Fibroblast of lung (primary cell): ENCODE data around the gene PRDX1. TPM values are rescaled to one million over a fixed set of nuclear protein-coding genes. Genes with fewer than 3 reads are reported as not detected.

ENCODE experiments used
- DNase-seq, 2 donors: peaks; one replicate each; pipeline versions ENCODE4 v3.0.0 to v3.0.0-alpha.2; 2010; ENCODE audit warnings: low read depth in 2 of 2
- H2AFZ ChIP-seq: 2 replicates; pipeline ENCODE4 v1.5.1; 2012; ENCODE audit warnings: low read length, control low read depth, inconsistent platforms
- H3K27ac ChIP-seq: 2 replicates; pipeline ENCODE4 v1.5.1; 2011; ENCODE audit warnings: low read length, control low read depth; ENCODE audit not compliant: insufficient read depth
- H3K27me3 ChIP-seq: 2 replicates; pipeline ENCODE4 v1.5.1; 2011; ENCODE audit warnings: mild to moderate bottlenecking, low read length; ENCODE audit not compliant: control insufficient read depth, insufficient read depth
- H3K36me3 ChIP-seq: 2 replicates; pipeline ENCODE4 v1.5.1; 2011; ENCODE audit warnings: low read length; ENCODE audit not compliant: control insufficient read depth, insufficient read depth
- H3K4me1 ChIP-seq: 2 replicates; pipeline ENCODE4 v1.5.1; 2011; ENCODE audit warnings: low read length; ENCODE audit not compliant: control insufficient read depth, insufficient read depth; ENCODE audit errors: extremely low read depth
- H3K4me2 ChIP-seq: 2 replicates; pipeline ENCODE4 v1.5.1; 2011; ENCODE audit warnings: low read length, control low read depth; ENCODE audit not compliant: insufficient read depth; ENCODE audit errors: extremely low read depth
- H3K4me3 ChIP-seq, 4 experiments: fragments of 200-600 bp in 1 of 4; sonication (generic) in 1 of 4; replicated peaks in 1 of 4; 2 replicates each; pipeline ENCODE4 v1.5.1; 2011 to 2016; ENCODE audit warnings: low read length in 4 of 4, low read depth in 3 of 4, mild to moderate bottlenecking in 3 of 4, control low read depth in 2 of 4, inconsistent platforms in 1 of 4, mixed read lengths in 1 of 4; ENCODE audit not compliant: insufficient read depth in 1 of 4; ENCODE audit errors: control extremely low read depth in 1 of 4
- H3K79me2 ChIP-seq: 2 replicates; pipeline ENCODE4 v1.5.1; 2012; ENCODE audit warnings: mild to moderate bottlenecking, low read length, inconsistent platforms; ENCODE audit not compliant: control insufficient read depth, insufficient read depth
- H3K9ac ChIP-seq: 2 replicates; pipeline ENCODE4 v1.5.1; 2011; ENCODE audit warnings: mild to moderate bottlenecking, low read length, control low read depth; ENCODE audit not compliant: insufficient read depth
- H3K9me3 ChIP-seq: 2 replicates; pipeline ENCODE4 v1.5.1; 2012; ENCODE audit warnings: low read depth, low read length; ENCODE audit not compliant: control insufficient read depth, insufficient read depth
- H4K20me1 ChIP-seq: 2 replicates; pipeline ENCODE4 v1.5.1; 2011; ENCODE audit warnings: low read length; ENCODE audit not compliant: control insufficient read depth, insufficient read depth; ENCODE audit errors: extremely low read depth
- EZH2 ChIP-seq: IDR thresholded peaks from 2 replicates; pipeline ENCODE4 v1.5.1; 2012; ENCODE audit warnings: low read length, control low read depth, mild to moderate bottlenecking; ENCODE audit errors: missing control alignments
- polyA plus RNA-seq, 2 donors: library from polyadenylated mRNA; depleted of rRNA in 1 of 2; stranded (reverse) in 1 of 2; unstranded in 1 of 2; fragments of >200 nt; gene quantifications; 2 replicates each; pipeline ENCODE4 v1.2.1, GENCODE V29; 2011 to 2012; ENCODE audit warnings: missing spikeins in 1 of 2
- total RNA-seq: library from RNA; depleted of rRNA; stranded (reverse); fragments of >200 nt; gene quantifications from 2 replicates; pipeline ENCODE4 v1.2.1, GENCODE V29; 2014
- TF ChIP-seq, protein P1 (sequence below), 2 donors: IDR thresholded peaks in 1 of 2; conservative IDR thresholded peaks in 1 of 2; 1 replicate in 1 of 2; 2 replicates in 1 of 2; pipeline ENCODE4 v1.5.1; 2011 to 2012; ENCODE audit warnings: low read length in 2 of 2, control low read depth in 1 of 2, inconsistent platforms in 1 of 2, low read depth in 1 of 2, mild to moderate bottlenecking in 1 of 2

PRDX1 gene
- total and polyA plus RNA-seq, 2 donors (not counting 1 experiment from before 2014, with no cell fraction given), result 420 to 789 TPM

DNA sequence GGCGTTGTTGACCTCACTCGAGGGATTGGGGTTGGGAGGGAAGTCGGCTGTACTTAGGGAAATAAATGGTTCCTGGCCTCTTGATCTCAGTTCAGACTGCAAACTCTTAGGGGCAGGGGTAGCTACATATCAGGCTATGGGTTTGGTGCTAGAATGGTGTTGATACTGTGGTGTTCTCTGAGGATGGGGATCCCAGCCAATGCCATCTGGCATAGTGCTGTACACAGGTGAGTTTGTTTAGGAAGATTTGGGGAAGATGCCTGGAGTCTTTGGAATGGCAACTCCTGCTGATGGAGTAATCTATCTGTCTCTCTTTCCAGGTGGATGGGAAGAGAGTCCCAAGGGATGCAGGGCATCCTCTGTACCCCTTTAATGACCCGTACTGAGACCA lies 47.9 kb upstream of the PRDX1 start:
- Histone ChIP-seq H3K36me3 (peaks cover 7% of the 10 kb centered on the region), H3K4me2 (no peak overlapping the region), H3K4me1 (no peaks in the 10 kb centered on the region), H3K4me3 (no peak overlapping the region), H3K79me2 (no peaks in the 10 kb centered on the region), H3K9me3 (no peaks in the 10 kb centered on the region), H3K9ac (no peak overlapping the region), H3K27ac (no peak overlapping the region), H4K20me1 (no peaks in the 10 kb centered on the region), H2AFZ (no peak overlapping the region), H3K27me3 (no peaks in the 10 kb centered on the region)
- TF ChIP-seq, protein P1, sequence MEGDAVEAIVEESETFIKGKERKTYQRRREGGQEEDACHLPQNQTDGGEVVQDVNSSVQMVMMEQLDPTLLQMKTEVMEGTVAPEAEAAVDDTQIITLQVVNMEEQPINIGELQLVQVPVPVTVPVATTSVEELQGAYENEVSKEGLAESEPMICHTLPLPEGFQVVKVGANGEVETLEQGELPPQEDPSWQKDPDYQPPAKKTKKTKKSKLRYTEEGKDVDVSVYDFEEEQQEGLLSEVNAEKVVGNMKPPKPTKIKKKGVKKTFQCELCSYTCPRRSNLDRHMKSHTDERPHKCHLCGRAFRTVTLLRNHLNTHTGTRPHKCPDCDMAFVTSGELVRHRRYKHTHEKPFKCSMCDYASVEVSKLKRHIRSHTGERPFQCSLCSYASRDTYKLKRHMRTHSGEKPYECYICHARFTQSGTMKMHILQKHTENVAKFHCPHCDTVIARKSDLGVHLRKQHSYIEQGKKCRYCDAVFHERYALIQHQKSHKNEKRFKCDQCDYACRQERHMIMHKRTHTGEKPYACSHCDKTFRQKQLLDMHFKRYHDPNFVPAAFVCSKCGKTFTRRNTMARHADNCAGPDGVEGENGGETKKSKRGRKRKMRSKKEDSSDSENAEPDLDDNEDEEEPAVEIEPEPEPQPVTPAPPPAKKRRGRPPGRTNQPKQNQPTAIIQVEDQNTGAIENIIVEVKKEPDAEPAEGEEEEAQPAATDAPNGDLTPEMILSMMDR (conservative IDR thresholded peaks at IDR 0.05 in 1 of 2, IDR thresholded peaks at IDR 0.05 in 1 of 2; ENCODE audit: low read depth in 1 of 2, low read length in 2 of 2), result no peak
- no peak for TF ChIP-seq EZH2
- DNase-seq, result no peak

DNA sequence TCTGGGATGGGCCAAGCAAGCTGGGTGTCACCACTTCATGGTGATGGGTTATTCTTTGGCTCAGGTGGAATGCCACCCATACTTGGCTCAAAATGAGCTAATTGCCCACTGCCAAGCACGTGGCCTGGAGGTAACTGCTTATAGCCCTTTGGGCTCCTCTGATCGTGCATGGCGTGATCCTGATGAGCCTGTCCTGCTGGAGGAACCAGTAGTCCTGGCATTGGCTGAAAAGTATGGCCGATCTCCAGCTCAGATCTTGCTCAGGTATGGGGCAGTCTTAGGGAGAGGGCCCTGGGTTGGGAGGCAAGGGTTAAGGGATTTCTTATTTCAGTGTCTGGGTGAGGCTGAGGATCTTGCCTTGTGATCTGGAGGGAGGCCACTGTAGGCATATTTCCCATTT lies 46.7 kb upstream of the PRDX1 start:
- H3K4me3 ChIP-seq, result no peak overlapping the region
- no peaks in the 10 kb centered on the region for H4K20me1 ChIP-seq
- H3K9me3 ChIP-seq, result no peaks in the 10 kb centered on the region
- no peaks in the 10 kb centered on the region for H3K79me2 ChIP-seq
- H2AFZ ChIP-seq, result no peak overlapping the region
- H3K27ac ChIP-seq, result no peak overlapping the region
- no peaks in the 10 kb centered on the region for H3K27me3 ChIP-seq
- no peaks in the 10 kb centered on the region for H3K4me1 ChIP-seq
- H3K9ac ChIP-seq, result no peak overlapping the region
- no peak for DNase-seq
- peaks cover 9% of the 10 kb centered on the region for H3K36me3 ChIP-seq
- TF ChIP-seq, protein P1 (conservative IDR thresholded peaks at IDR 0.05 in 1 of 2, IDR thresholded peaks at IDR 0.05 in 1 of 2; ENCODE audit: low read depth in 1 of 2, low read length in 2 of 2), result no peak
- TF ChIP-seq EZH2, result no peak
- H3K4me2 ChIP-seq, result no peak overlapping the region

DNA sequence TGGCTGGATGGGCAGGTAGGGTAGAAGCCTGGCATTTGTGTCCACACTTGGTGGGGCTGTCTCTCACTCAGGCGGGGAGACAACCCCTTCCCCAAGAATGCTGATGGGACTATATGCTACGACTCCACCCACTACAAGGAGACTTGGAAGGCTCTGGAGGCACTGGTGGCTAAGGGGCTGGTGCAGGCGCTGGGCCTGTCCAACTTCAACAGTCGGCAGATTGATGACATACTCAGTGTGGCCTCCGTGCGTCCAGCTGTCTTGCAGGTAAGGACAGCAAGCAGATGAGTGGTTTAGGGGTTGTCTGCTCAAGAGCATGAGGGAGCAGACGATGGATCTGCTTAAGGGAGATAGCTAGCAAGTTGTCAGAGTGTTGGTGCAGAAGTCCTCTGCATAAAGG lies 46.2 kb upstream of the PRDX1 start:
- H3K36me3 ChIP-seq, result peaks cover 9% of the 10 kb centered on the region
- H2AFZ ChIP-seq, result no peak overlapping the region
- no peak for DNase-seq
- no peak overlapping the region for H3K27ac ChIP-seq
- H3K27me3 ChIP-seq, result no peaks in the 10 kb centered on the region
- no peaks in the 10 kb centered on the region for H3K4me1 ChIP-seq
- no peak overlapping the region for H3K4me2 ChIP-seq
- no peak overlapping the region for H3K9ac ChIP-seq
- TF ChIP-seq, protein P1 (conservative IDR thresholded peaks at IDR 0.05 in 1 of 2, IDR thresholded peaks at IDR 0.05 in 1 of 2; ENCODE audit: low read depth in 1 of 2, low read length in 2 of 2), result no peak
- TF ChIP-seq EZH2, result no peak
- no peaks in the 10 kb centered on the region for H3K9me3 ChIP-seq
- H4K20me1 ChIP-seq, result no peaks in the 10 kb centered on the region
- H3K79me2 ChIP-seq, result no peaks in the 10 kb centered on the region
- no peak overlapping the region for H3K4me3 ChIP-seq
